SK-N-SH (cell line): ENCODE results near the gene EFCAB11. TPM values are rescaled to one million over a fixed set of nuclear protein-coding genes. Genes with fewer than 3 reads are reported as not detected.

Source experiments
- CTCF ChIA-PET: fragments of 300-600, 350-600 bp; formaldehyde crosslinking; extraction: SDS; loops from one replicate; lab custom pipeline; 2021; lab: Yijun Ruan, JAX
- POLR2A ChIA-PET: fragments of 350-600 bp; sonication (Branson Sonifier 250); formaldehyde crosslinking; extraction: SDS; loops from one replicate; lab custom pipeline; 2020; ENCODE audit warnings: antibody characterized with exemption, inconsistent platforms; lab: Yijun Ruan, JAX
- DNase-seq: peaks from one replicate; pipeline ENCODE4 v3.0.0; 2012
- H2AFZ ChIP-seq: fragments of 200-600 bp; sonication (generic); 2 replicates; pipeline ENCODE4 v1.8.1; 2016; ENCODE audit warnings: antibody characterized with exemption, mild to moderate bottlenecking, low read depth
- H3F3A ChIP-seq: fragments of 200-600 bp; sonication (generic); replicated peaks from 2 replicates; pipeline ENCODE3; 2016; ENCODE audit warnings: antibody characterized with exemption, mild to moderate bottlenecking; ENCODE audit not compliant: insufficient read depth
- H3K27ac ChIP-seq, 2 experiments: fragments of 200-500 bp in 1 of 2; fragments of 200-600 bp in 1 of 2; sonication (Bioruptor generic) in 1 of 2; sonication (generic), shearing (Covaris generic) in 1 of 2; 2 replicates each; pipeline versions ENCODE4 v1.5.1 to v1.6.1; 2014 to 2016; ENCODE audit warnings: low read depth in 2 of 2, inconsistent platforms in 1 of 2, low read length in 1 of 2, mild to moderate bottlenecking in 1 of 2, mixed read lengths in 1 of 2
- H3K27me3 ChIP-seq: fragments of 200-600 bp; sonication (generic), shearing (Covaris generic); 2 replicates; pipeline ENCODE4 v1.6.1; 2016; ENCODE audit warnings: mixed run types; ENCODE audit not compliant: insufficient read depth
- H3K36me3 ChIP-seq, 2 experiments: fragments of 200-500 bp in 1 of 2; fragments of 200-600 bp in 1 of 2; sonication (Bioruptor generic) in 1 of 2; sonication (generic) in 1 of 2; replicated peaks in 1 of 2; 2 replicates each; pipeline versions ENCODE3 to v1.5.1; 2014 to 2016; ENCODE audit warnings: low read length in 1 of 2, mild to moderate bottlenecking in 1 of 2; ENCODE audit not compliant: insufficient read depth in 2 of 2, control insufficient read depth in 1 of 2
- H3K4me1 ChIP-seq, 2 experiments: fragments of 200-500 bp in 1 of 2; fragments of 200-600 bp in 1 of 2; sonication (Bioruptor generic) in 1 of 2; sonication (generic), shearing (Covaris generic) in 1 of 2; 2 replicates each; pipeline versions ENCODE4 v1.5.1 to v1.6.1; 2014 to 2016; ENCODE audit warnings: low read depth in 1 of 2, low read length in 1 of 2, mixed run types in 1 of 2; ENCODE audit not compliant: insufficient read depth in 2 of 2, control insufficient read depth in 1 of 2
- H3K4me2 ChIP-seq: fragments of 200-600 bp; sonication (generic), shearing (Covaris generic); 2 replicates; pipeline ENCODE4 v1.6.1; 2017; ENCODE audit warnings: mixed run types
- H3K4me3 ChIP-seq, 2 experiments: fragments of 200-500 bp in 1 of 2; fragments of 200-600 bp in 1 of 2; sonication (Bioruptor generic) in 1 of 2; sonication (generic), shearing (Covaris generic) in 1 of 2; 2 replicates each; pipeline versions ENCODE4 v1.5.1 to v1.8.1; 2014 to 2016; ENCODE audit warnings: low read depth in 2 of 2, inconsistent platforms in 1 of 2, low read length in 1 of 2, mild to moderate bottlenecking in 1 of 2, mixed read lengths in 1 of 2, moderate library complexity in 1 of 2
- H3K79me2 ChIP-seq: fragments of 200-600 bp; sonication (generic); 2 replicates; pipeline ENCODE4 v1.8.1; 2017; ENCODE audit warnings: mild to moderate bottlenecking; ENCODE audit not compliant: insufficient read depth
- H3K9ac ChIP-seq: fragments of 200-600 bp; sonication (generic); 2 replicates; pipeline ENCODE4 v1.6.1; 2017; ENCODE audit warnings: mixed run types
- H3K9me2 ChIP-seq: fragments of 200-600 bp; sonication (generic); 2 replicates; pipeline ENCODE4 v1.6.1; 2017; ENCODE audit warnings: mixed run types
- H3K9me3 ChIP-seq: fragments of 200-600 bp; sonication (generic); 2 replicates; pipeline ENCODE4 v1.6.1; 2017; ENCODE audit warnings: mixed run types, mild to moderate bottlenecking, moderate library complexity
- H4K20me1 ChIP-seq: fragments of 200-600 bp; sonication (generic); 2 replicates; pipeline ENCODE4 v1.6.1; 2017; ENCODE audit warnings: mild to moderate bottlenecking, mixed run types; ENCODE audit not compliant: insufficient read depth
- ELF1 ChIP-seq: IDR thresholded peaks from 2 replicates; pipeline ENCODE4 v1.4.0; 2012
- FOSL2 ChIP-seq: IDR thresholded peaks from 2 replicates; pipeline ENCODE4 v1.4.0; 2012; ENCODE audit warnings: low read depth, mild to moderate bottlenecking, moderate library complexity, borderline replicate concordance
- JUND ChIP-seq: IDR thresholded peaks from 2 replicates; pipeline ENCODE4 v1.4.0; 2012
- NFIC ChIP-seq: IDR thresholded peaks from 2 replicates; pipeline ENCODE4 v1.4.0; 2012; ENCODE audit warnings: borderline replicate concordance
- NRF1 ChIP-seq: IDR thresholded peaks from 2 replicates; pipeline ENCODE4 v1.6.1; 2012; ENCODE audit warnings: low read depth, mild to moderate bottlenecking, low read length
- RAD21 ChIP-seq: IDR thresholded peaks from 2 replicates; pipeline ENCODE4 v1.6.1; 2012; ENCODE audit warnings: mild to moderate bottlenecking, low read length
- RXRA ChIP-seq: IDR thresholded peaks from 2 replicates; pipeline ENCODE4 v1.4.0; 2012; ENCODE audit warnings: low read depth, mild to moderate bottlenecking, borderline replicate concordance
- TCF12 ChIP-seq: IDR thresholded peaks from 2 replicates; pipeline ENCODE4 v1.4.0; 2012
- WGBS: methylation state at CpG from one replicate; pipeline ENCODE4 v1.1.6; 2017; ENCODE audit warnings: low lambda C conversion rate; 5-methylcytosine and 5-hydroxymethylcytosine counted together
- polyA plus RNA-seq, 3 experiments: library from polyadenylated mRNA; depleted of rRNA; stranded (reverse); fragments of >200 nt; gene quantifications; 2 replicates each; pipeline ENCODE4 v1.2.3, GENCODE V29; 2012
- TF ChIP-seq, protein P1 (sequence below): IDR thresholded peaks from 2 replicates; pipeline ENCODE4 v1.4.0; 2012; ENCODE audit warnings: low read depth, borderline replicate concordance
- TF ChIP-seq, protein P2 (sequence below): fragments of 150-350 bp; IDR thresholded peaks from 2 replicates; pipeline ENCODE4 v1.6.1; 2016; ENCODE audit warnings: mild to moderate bottlenecking, low read depth, low read length
- TF ChIP-seq, protein P3 (sequence below): IDR thresholded peaks from 2 replicates; pipeline ENCODE4; 2012

EFCAB11 gene
- polyA plus RNA-seq, 1 of the 3 experiments (the other 2 are of a cell fraction) = 3.9 TPM

DNA sequence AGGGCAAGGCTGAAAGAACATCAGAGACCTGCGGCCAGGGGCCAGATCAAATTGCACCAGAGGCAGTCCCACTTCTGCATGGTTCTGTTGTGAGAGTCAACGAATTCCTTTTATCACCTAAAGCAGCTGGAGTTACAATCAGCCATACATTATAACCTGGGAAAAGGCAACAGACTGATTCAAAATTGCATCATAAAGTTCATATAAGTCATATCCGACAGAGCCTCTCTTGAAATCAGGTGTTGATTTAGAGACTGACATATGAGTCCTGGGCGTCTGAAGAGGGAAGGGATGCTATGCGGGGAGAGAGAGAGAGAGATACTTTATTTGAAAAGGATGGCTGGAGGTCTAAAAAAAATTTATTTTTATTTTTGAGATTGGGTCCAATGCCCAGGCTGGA is 89.4 kb downstream of the EFCAB11 start:
- ChIA-PET POLR2A (no interaction called here), CTCF (no interaction called here)
- WGBS = 86% methylated on average over 5 of the region's 5 CpGs
- TF ChIP-seq TCF12 (no peak), RAD21 (no peak), NFIC (no peak), ELF1 (no peak), RXRA (no peak), NRF1 (no peak), JUND (no peak), FOSL2 (no peak)
- TF ChIP-seq, protein P1, sequence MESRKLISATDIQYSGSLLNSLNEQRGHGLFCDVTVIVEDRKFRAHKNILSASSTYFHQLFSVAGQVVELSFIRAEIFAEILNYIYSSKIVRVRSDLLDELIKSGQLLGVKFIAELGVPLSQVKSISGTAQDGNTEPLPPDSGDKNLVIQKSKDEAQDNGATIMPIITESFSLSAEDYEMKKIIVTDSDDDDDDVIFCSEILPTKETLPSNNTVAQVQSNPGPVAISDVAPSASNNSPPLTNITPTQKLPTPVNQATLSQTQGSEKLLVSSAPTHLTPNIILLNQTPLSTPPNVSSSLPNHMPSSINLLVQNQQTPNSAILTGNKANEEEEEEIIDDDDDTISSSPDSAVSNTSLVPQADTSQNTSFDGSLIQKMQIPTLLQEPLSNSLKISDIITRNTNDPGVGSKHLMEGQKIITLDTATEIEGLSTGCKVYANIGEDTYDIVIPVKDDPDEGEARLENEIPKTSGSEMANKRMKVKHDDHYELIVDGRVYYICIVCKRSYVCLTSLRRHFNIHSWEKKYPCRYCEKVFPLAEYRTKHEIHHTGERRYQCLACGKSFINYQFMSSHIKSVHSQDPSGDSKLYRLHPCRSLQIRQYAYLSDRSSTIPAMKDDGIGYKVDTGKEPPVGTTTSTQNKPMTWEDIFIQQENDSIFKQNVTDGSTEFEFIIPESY = no peak
- TF ChIP-seq, protein P2, sequence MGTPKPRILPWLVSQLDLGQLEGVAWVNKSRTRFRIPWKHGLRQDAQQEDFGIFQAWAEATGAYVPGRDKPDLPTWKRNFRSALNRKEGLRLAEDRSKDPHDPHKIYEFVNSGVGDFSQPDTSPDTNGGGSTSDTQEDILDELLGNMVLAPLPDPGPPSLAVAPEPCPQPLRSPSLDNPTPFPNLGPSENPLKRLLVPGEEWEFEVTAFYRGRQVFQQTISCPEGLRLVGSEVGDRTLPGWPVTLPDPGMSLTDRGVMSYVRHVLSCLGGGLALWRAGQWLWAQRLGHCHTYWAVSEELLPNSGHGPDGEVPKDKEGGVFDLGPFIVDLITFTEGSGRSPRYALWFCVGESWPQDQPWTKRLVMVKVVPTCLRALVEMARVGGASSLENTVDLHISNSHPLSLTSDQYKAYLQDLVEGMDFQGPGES = no peak
- TF ChIP-seq, protein P3, sequence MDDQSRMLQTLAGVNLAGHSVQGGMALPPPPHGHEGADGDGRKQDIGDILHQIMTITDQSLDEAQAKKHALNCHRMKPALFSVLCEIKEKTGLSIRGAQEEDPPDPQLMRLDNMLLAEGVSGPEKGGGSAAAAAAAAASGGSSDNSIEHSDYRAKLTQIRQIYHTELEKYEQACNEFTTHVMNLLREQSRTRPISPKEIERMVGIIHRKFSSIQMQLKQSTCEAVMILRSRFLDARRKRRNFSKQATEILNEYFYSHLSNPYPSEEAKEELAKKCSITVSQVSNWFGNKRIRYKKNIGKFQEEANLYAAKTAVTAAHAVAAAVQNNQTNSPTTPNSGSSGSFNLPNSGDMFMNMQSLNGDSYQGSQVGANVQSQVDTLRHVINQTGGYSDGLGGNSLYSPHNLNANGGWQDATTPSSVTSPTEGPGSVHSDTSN = no peak
- no peak overlapping the region for H3K27ac ChIP-seq
- no peak for DNase-seq
- H3K9ac ChIP-seq = no peak overlapping the region
- no peak overlapping the region for H3K4me2 ChIP-seq
- H2AFZ ChIP-seq = no peak overlapping the region
- H3K4me1 ChIP-seq = no peaks in the 10 kb centered on the region
- no peaks in the 10 kb centered on the region for H4K20me1 ChIP-seq
- peaks cover 0 to 13% of the 10 kb centered on the region in 2 experiments for H3K36me3 ChIP-seq
- no peaks in the 10 kb centered on the region for H3F3A ChIP-seq
- peaks cover 4% of the 10 kb centered on the region; the same call in 1 of the 2 replicates for H3K9me3 ChIP-seq
- no peaks in the 10 kb centered on the region for H3K9me2 ChIP-seq
- H3K27me3 ChIP-seq = no peaks in the 10 kb centered on the region
- H3K79me2 ChIP-seq = no peaks in the 10 kb centered on the region
- H3K4me3 ChIP-seq = no peak overlapping the region

DNA sequence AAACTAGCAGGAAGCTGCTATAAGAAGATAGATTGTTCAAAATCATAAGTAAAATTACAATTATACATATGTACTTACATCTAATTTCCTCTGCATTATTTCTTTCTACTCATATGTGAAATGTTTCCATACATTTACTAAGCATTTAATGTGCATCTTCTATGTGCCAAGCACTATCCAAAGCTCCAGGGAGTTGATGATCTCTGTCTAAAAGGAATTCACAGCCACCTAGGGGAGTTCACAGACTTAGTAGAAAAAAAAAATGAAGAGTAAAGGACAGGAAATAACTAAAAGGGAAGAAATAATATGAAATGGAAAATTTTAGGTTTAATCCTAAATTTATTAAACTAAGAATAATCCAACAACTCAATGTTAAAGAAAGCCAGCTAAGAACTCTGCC is 91.7 kb downstream of the EFCAB11 start:
- H4K20me1 ChIP-seq = no peaks in the 10 kb centered on the region
- H3K9me3 ChIP-seq = peaks cover 4% of the 10 kb centered on the region; the same call in 1 of the 2 replicates
- CTCF ChIA-PET = interaction anchor here (0.6 to 1.1 kb wide), 2 partner anchors 8 to 49 kb away, joined by 3 read pairs; no protein-coding TSS in a partner anchor
- no peak overlapping the region for H2AFZ ChIP-seq
- no peak for DNase-seq
- no peaks in the 10 kb centered on the region for H3K4me1 ChIP-seq
- H3K4me2 ChIP-seq = no peak overlapping the region
- no peaks in the 10 kb centered on the region for H3K9me2 ChIP-seq
- TF ChIP-seq, protein P1 = no peak
- peaks cover 0 to 3% of the 10 kb centered on the region in 2 experiments for H3K36me3 ChIP-seq
- POLR2A ChIA-PET = no interaction called here
- no peaks in the 10 kb centered on the region for H3F3A ChIP-seq
- H3K79me2 ChIP-seq = no peaks in the 10 kb centered on the region
- H3K27ac ChIP-seq = no peak overlapping the region
- H3K4me3 ChIP-seq = no peak overlapping the region
- no peak overlapping the region for H3K9ac ChIP-seq
- no peaks in the 10 kb centered on the region for H3K27me3 ChIP-seq
